Measurements from ENCODE around the gene FKBP14. TPM values are rescaled to one million over a fixed set of nuclear protein-coding genes. Genes with fewer than 3 reads are reported as not detected.

FKBP14 gene
- total and polyA plus RNA-seq, 9 of the 15 experiments (the other 6 are each of a cell fraction or from before 2014, with no cell fraction given): 5.3 to 27.9 (median 14.3) TPM

- TF ChIP-seq ZSCAN32 (CRISPR knock-in tag; IDR thresholded peaks at IDR 0.05) (no peak), FOS (IDR thresholded peaks at IDR 0.05; ENCODE audit: extremely low read depth, insufficient read length) (no peak), BCL6 (CRISPR knock-in tag; IDR thresholded peaks at IDR 0.05) (no peak), TBP (optimal IDR thresholded peaks at IDR 0.05; ENCODE audit: low read depth, low read length) (peak; percentile 73), ATF1 (CRISPR knock-in tag; IDR thresholded peaks at IDR 0.05) (no peak), ATF1 (tag; IDR thresholded peaks at IDR 0.05) (peak; percentile 52; the same call in 1 of the 2 replicates), RBM25 (IDR thresholded peaks at IDR 0.05; ENCODE audit: low read depth, low read length, severe bottlenecking) (peak; percentile 81), ETV5 (CRISPR knock-in tag; IDR thresholded peaks at IDR 0.05; ENCODE audit: low read depth) (no peak), SIN3B (IDR thresholded peaks at IDR 0.05; ENCODE audit: low read depth) (0 out of 2 replicates have a peak, but pooled peaks have one; percentile 54), E2F4 (CRISPR knock-in tag; IDR thresholded peaks at IDR 0.05; ENCODE audit: low read depth) (no peak), ZNF174 (CRISPR knock-in tag; IDR thresholded peaks at IDR 0.05) (no peak), SMAD4 (CRISPR knock-in tag; conservative IDR thresholded peaks at IDR 0.05) (peak; percentile 75; the same call in 1 of the 2 replicates), CHAMP1 (IDR thresholded peaks at IDR 0.05) (no peak), AFF4 (CRISPR knock-in tag; IDR thresholded peaks at IDR 0.05) (no peak), SLC30A9 (CRISPR knock-in tag; IDR thresholded peaks at IDR 0.05) (no peak), ZNF212 (CRISPR knock-in tag; IDR thresholded peaks at IDR 0.05) (no peak), COPS2 (conservative IDR thresholded peaks at IDR 0.05) (no peak), POLR2AphosphoS5 (IDR thresholded peaks at IDR 0.05; ENCODE audit: control insufficient read depth, insufficient read depth, low read depth, low read length) (no peak), CREB1 (IDR thresholded peaks at IDR 0.05) (no peak; the same call in 1 of the 2 replicates), CREB1 (CRISPR knock-in tag; IDR thresholded peaks at IDR 0.05) (peak; percentile 18; the same call in 1 of the 2 replicates), PCBP2 (IDR thresholded peaks at IDR 0.05; ENCODE audit: low read depth, low read length, poor library complexity, severe bottlenecking) (peak; percentile 45), ELF2 (CRISPR knock-in tag; IDR thresholded peaks at IDR 0.05) (no peak), CHD4 (IDR thresholded peaks at IDR 0.05; ENCODE audit: insufficient read depth, insufficient replicate concordance, low read depth, low read length, poor library complexity, severe bottlenecking) (peak; percentile 26), SMAD1 (IDR thresholded peaks at IDR 0.05; ENCODE audit: low read depth, low read length, partially characterized antibody) (peak; percentile 32)
Measured at GRCh38 chr7:30028216-30028748, 1.8 kb upstream of the FKBP14 start, which contains the start of gene PLEKHA8 (continued).
